Upper lobe of right lung (tissue), 1 donor: ENCODE results near the gene TIMP3. TPM values are rescaled to one million over a fixed set of nuclear protein-coding genes. Genes with fewer than 3 reads are reported as not detected.

Experiments
- ATAC-seq: fragments of 200-7000 bp; cut with Tn5 transposase; one replicate; pipeline ENCODE4 v1.9.1; 2020; ENCODE audit warnings: mild to moderate bottlenecking, moderate library complexity
- DNase-seq: peaks from one replicate; pipeline ENCODE4 v3.0.0-alpha.2; 2020
- H3K27ac ChIP-seq: fragments of 200-600 bp; one replicate; pipeline ENCODE4 v1.8.0; 2022
- H3K27me3 ChIP-seq: fragments of 200-600 bp; one replicate; pipeline ENCODE4 v1.8.0; 2022; ENCODE audit warnings: mild to moderate bottlenecking
- H3K36me3 ChIP-seq: fragments of 200-600 bp; one replicate; pipeline ENCODE4 v1.8.0; 2022
- H3K4me1 ChIP-seq: fragments of 200-600 bp; one replicate; pipeline ENCODE4 v1.8.0; 2022
- H3K4me3 ChIP-seq: fragments of 200-600 bp; one replicate; pipeline ENCODE4 v1.8.0; 2022; ENCODE audit warnings: mild to moderate bottlenecking
- H3K9me3 ChIP-seq: fragments of 200-600 bp; one replicate; pipeline ENCODE4 v1.8.0; 2022
- intact Hi-C: fragments of 100-400 bp; cut with DNase I; formaldehyde crosslinking; loops from one replicate; pipeline ENCODE4 v1.11.0; 2022
- total RNA-seq: library from RNA; stranded (reverse); fragmentation: NEBNext Ultra II Directional; extraction: Animal tissue kit (Norgen Biotek cat#: 25700); gene quantifications from one replicate; pipeline ENCODE4 v1.2.1, GENCODE V29; 2021
- TF ChIP-seq, protein P1 (sequence below): fragments of 200-600 bp; IDR thresholded peaks from one replicate; pipeline ENCODE4 v1.8.0; 2022; ENCODE audit warnings: antibody characterized with exemption
- donor health status: DM: no; HTN: yes; CAD: no; lungs with severe emphysema.

Gene TIMP3
- total RNA-seq, 1 donor from 2014 or later, result 749 TPM

DNA sequence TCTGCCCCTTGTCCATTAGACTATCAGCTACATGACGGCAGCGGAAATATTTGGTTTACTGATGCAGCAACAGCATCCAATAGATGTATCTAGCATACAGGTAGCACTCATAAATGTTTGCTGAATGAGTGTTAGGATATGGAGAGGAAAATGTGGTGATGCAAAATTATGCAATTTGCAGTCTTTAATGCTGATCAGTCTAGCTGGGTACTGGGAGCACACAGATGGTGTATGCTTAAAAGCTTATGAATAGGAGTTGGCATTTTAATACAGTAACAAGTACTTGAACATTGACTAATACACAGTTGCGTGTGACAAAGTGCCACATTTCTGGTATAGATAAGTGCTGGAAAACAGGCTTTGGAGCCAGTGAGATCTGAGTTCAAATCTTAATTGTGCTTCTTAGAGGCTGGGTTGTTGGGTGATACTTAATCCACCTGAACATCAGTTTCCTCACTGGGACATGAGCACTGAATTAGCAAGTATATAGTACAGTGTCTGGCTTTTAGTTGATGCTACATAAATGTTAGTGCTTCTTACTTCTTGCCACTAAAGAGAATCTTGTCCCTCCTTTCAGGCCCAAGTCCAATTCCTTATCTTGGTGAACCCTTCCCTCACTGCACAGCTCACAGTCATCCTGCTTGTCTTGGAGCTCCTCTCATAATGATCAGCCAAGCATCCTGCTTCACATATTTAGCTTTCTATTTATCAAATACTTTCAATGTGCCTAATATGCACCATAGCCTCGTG is 99.6 kb downstream of the TIMP3 start:
- intact Hi-C loops, result no loop called here
- TF ChIP-seq, protein P1, sequence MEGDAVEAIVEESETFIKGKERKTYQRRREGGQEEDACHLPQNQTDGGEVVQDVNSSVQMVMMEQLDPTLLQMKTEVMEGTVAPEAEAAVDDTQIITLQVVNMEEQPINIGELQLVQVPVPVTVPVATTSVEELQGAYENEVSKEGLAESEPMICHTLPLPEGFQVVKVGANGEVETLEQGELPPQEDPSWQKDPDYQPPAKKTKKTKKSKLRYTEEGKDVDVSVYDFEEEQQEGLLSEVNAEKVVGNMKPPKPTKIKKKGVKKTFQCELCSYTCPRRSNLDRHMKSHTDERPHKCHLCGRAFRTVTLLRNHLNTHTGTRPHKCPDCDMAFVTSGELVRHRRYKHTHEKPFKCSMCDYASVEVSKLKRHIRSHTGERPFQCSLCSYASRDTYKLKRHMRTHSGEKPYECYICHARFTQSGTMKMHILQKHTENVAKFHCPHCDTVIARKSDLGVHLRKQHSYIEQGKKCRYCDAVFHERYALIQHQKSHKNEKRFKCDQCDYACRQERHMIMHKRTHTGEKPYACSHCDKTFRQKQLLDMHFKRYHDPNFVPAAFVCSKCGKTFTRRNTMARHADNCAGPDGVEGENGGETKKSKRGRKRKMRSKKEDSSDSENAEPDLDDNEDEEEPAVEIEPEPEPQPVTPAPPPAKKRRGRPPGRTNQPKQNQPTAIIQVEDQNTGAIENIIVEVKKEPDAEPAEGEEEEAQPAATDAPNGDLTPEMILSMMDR, result no peak
- Histone ChIP-seq H3K36me3 (no peaks in the 10 kb centered on the region), H3K4me1 (no peaks in the 10 kb centered on the region), H3K9me3 (no peaks in the 10 kb centered on the region), H3K27ac (no peak overlapping the region), H3K27me3 (no peaks in the 10 kb centered on the region), H3K4me3 (no peak overlapping the region)
- DNase-seq, result no peak
- ATAC-seq, result no peak

DNA sequence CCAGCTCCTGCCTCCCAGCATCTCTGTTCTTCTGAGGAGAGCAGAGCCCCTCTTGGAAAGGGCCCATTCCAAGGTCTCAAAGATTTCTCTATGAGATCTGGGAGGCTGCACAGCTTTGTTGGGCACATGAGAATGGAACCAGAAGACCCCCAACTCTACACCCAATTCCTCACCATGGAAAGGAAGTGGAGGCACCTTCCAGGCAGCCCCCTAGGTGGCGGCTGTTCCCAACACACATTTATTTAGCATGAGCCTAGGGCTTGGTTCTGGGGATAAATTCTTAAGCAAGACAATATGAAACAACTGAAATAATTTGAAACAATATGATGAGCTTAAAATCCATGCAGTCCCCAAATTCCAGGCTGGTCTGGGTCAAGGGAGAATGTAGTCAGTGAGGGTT is 100.4 kb downstream of the TIMP3 start:
- TF ChIP-seq, protein P1, result no peak
- DNase-seq (no peak), ATAC-seq (no peak)
- no peaks in the 10 kb centered on the region for H3K9me3 ChIP-seq
- intact Hi-C loops, result no loop called here
- H3K4me1 ChIP-seq, result no peaks in the 10 kb centered on the region
- no peak overlapping the region for H3K4me3 ChIP-seq
- no peak overlapping the region for H3K27ac ChIP-seq
- no peaks in the 10 kb centered on the region for H3K27me3 ChIP-seq
- no peaks in the 10 kb centered on the region for H3K36me3 ChIP-seq

DNA sequence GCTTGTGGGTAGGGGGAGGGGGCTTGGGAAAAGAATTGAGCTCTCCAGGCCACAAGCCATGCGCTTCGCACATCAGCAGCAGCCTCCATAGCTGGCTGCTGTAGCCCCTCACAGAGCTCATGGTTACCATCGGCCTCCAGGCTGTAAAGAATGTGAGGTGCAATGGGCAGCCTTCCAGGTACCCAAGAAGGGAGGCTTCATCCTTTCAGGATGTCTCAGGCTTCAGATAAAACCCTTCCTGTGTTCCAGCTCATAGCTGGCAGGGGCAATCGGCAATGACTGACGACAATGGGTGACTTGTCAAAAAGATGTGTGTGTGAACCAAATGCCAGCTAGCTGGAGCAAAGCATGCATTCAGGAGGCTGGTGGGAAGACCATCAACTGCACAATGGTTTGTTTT is 102.0 kb downstream of the TIMP3 start:
- no peak for ATAC-seq
- Histone ChIP-seq H3K27me3 (no peaks in the 10 kb centered on the region), H3K27ac (no peak overlapping the region)

DNA sequence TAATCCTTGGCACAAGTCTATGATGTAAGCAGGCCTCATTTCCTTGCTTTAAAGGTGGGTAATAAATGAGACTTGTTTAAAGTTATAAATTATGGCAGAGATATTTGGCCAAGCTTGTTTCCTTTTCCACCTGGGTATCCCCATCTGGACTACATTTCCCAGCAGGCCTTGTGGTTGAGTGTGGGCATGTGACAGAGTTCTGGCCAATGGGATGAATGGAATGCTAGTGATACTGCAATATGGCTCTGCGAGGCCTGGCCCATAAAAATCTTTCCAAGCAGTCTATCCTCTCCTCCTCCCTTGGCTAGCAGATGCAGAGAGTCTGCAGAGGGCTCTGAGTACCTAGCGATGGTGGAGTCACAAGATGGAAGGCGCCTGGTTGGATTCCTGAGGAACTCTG is 102.5 kb downstream of the TIMP3 start:
- H3K36me3 ChIP-seq, result no peaks in the 10 kb centered on the region
- ATAC-seq (peak; percentile 73), DNase-seq (no peak)
- no peaks in the 10 kb centered on the region for H3K4me1 ChIP-seq
- no peak overlapping the region for H3K27ac ChIP-seq
- no peak overlapping the region for H3K4me3 ChIP-seq
- TF ChIP-seq, protein P1, result no peak
- no peaks in the 10 kb centered on the region for H3K9me3 ChIP-seq
- no peaks in the 10 kb centered on the region for H3K27me3 ChIP-seq
- intact Hi-C loops, result no loop called here

More for the DNA sequence above, 102.0 kb downstream of the TIMP3 start:
- H3K9me3 ChIP-seq, result no peaks in the 10 kb centered on the region
- H3K4me1 ChIP-seq, result no peaks in the 10 kb centered on the region
- no peaks in the 10 kb centered on the region for H3K36me3 ChIP-seq
- no peak for DNase-seq
- TF ChIP-seq, protein P1, result no peak
- intact Hi-C loops, result no loop called here
- H3K4me3 ChIP-seq, result no peak overlapping the region

DNA sequence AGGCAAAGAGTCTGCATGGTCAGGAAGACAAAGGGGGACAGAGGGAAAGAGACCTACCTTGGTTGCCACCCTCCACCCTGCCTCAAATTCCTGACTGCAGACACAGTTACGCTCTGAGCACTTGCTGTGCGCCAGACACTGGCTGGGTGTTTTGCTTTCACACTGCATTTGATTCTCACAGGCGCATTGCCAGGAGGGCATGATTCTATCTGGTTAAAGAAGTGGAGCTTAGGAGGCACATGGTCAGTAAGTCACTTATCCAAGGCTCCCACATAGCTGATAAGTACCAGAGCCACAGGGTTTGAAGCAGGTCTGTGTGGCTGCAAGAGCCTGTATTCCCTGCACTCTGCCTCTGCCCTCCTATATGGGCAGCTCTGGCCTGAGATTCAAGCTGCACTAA is 103.9 kb downstream of the TIMP3 start:
- ATAC-seq, result peak; percentile 28
- Histone ChIP-seq H3K27ac (no peak overlapping the region), H3K4me1 (peaks cover 4% of the 10 kb centered on the region), H3K36me3 (no peaks in the 10 kb centered on the region), H3K9me3 (no peaks in the 10 kb centered on the region), H3K4me3 (no peak overlapping the region), H3K27me3 (no peaks in the 10 kb centered on the region)
- no peak for DNase-seq
- TF ChIP-seq, protein P1, result no peak
- intact Hi-C loops, result no loop called here
